Ectodermal cell (in vitro differentiated cells): ENCODE data around the gene LRMDA.
A peak's percentile ranks its signal among the peaks of the same experiment; 100 is the strongest.
"Not testable (repeated sequence)": the region's sequence is repeated elsewhere in the genome, so short reads cannot be mapped to it uniquely, and the experiment has no call there.

Source experiments
- H3K27ac ChIP-seq: 2 replicates; pipeline ENCODE4 v1.7.0; 2013; ENCODE audit warnings: mild to moderate bottlenecking, low read depth, low read length; ENCODE audit not compliant: insufficient read depth, poor library complexity, severe bottlenecking
- H3K27me3 ChIP-seq: 2 replicates; pipeline ENCODE4 v1.7.0; 2013; ENCODE audit warnings: mild to moderate bottlenecking, low read length; ENCODE audit not compliant: insufficient read depth, control insufficient read depth, poor library complexity, severe bottlenecking
- H3K36me3 ChIP-seq: one replicate; pipeline ENCODE4 v1.7.0; 2013; ENCODE audit warnings: low read length; ENCODE audit not compliant: control insufficient read depth, insufficient read depth
- H3K4me1 ChIP-seq: one replicate; pipeline ENCODE4 v1.7.0; 2013; ENCODE audit warnings: low read length; ENCODE audit not compliant: control insufficient read depth, insufficient read depth
- H3K4me3 ChIP-seq: 2 replicates; pipeline ENCODE4 v1.7.0; 2013; ENCODE audit warnings: low read depth, low read length, control low read depth; ENCODE audit not compliant: insufficient read depth
- H3K9me3 ChIP-seq: 2 replicates; pipeline ENCODE4 v1.7.0; 2013; ENCODE audit warnings: mild to moderate bottlenecking, low read length, moderate library complexity; ENCODE audit not compliant: control insufficient read depth
- WGBS, 2 experiments: methylation state at CpG; one replicate each; pipeline ENCODE4 v1.1.7; 2013; ENCODE audit warnings: missing lambda C conversion rate in 2 of 2; 5-methylcytosine and 5-hydroxymethylcytosine counted together

Gene LRMDA

DNA sequence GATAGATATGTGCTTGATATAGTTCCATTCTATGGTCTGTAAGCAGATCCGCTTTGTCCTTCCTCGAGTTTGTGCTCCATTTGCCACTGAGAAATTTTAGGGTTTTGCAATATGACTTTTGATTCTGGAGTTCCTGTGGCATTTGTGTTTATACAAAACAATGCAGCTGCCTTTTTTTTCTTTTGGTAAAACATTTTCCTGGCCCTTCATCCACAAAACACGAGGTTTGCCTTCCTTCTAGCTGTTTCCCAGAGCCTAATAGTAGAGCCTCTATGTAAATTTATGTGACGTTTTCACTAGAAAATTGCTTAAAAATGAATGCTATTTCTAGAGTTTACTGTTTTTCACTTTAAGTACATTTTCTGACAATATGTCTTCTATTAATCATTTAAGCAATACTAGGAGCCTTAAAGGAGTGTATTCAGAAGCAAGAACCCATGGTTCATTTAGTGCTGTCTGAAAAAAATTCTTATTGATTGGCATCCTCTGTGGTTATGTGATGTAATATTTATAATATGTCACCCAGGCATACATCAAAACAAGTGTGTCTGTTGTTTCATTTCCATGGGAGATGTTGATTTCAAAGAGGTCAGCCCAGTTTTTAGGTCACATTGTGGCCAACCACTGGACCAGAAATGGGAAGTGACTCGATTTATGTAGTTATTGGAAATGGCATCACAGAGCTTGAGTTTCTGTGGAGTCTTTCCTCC, 618.3 kb downstream of the LRMDA start:
- Histone ChIP-seq H3K9me3 (no peaks in the 10 kb centered on the region), H3K4me1 (peaks cover 27% of the 10 kb centered on the region), H3K27me3 (peaks cover 24% of the 10 kb centered on the region), H3K27ac (no peak overlapping the region), H3K36me3 (no peaks in the 10 kb centered on the region), H3K4me3 (no peak overlapping the region)
- 91 to 98% methylated on average over 3 to 5 of the region's 5 CpGs for WGBS, 2 experiments

DNA sequence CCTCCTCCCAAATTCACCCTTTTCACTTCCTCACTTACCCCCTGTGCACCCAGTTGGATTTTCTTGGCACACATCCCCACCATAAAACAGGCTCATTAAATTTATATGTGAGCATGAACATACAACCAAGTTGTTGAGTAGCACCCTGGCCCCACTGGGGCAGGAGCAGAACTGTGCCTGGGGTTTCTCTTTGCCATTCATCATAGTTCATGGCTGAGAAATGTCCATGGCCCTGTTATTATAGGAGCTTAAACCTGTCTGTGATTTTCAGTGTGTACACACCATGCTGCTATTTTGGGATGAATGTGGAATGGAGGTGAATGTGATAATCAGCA, 618.8 kb downstream of the LRMDA start:
- no peak overlapping the region for H3K27ac ChIP-seq
- H3K9me3 ChIP-seq: no peaks in the 10 kb centered on the region
- H3K4me3 ChIP-seq: no peak overlapping the region
- H3K4me1 ChIP-seq: peaks cover 27% of the 10 kb centered on the region
- no peaks in the 10 kb centered on the region for H3K36me3 ChIP-seq
- peaks cover 18% of the 10 kb centered on the region for H3K27me3 ChIP-seq

DNA sequence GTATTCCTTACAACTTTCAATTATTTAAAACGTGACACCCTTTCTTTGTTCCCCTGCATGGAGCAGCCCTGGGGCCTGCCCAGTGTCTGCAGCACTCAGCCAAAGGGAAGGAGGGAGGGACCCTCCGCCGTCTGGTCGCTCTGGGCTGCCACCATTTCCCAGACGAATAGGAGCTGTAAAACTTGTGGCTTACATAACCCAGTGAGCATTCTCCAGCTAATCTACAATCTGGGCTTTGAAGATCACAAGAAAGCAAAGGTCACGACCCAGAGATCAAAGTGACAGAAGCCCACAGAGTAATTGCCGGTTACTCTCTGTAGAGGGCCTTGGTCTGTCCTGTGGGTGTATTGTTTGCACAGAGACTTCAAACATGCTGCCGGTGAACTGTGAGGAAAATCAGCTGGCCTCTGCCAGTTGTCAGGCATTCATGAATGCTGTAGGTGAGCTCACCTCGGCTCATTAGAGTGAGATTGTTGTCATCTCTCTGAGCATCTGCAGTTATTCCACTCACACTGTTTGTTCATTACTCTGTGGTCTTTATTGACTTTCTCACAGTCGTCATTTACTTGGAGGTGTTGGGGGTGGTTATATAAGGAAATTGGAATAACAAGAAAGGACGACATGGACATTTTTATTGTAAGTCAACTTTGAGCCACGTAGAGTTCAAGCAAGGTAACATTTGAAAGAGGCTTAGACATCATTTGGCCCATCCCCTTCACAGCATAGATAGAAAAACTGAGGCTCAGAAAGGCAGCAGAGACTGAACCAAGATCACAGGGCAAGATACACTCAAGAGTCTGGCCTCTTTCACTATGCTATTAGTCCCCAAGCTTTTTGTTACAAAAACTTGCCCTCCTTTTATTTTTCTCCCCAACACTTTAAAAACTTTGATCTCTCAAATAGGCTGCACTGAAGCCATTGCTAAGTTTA, 619.8 kb downstream of the LRMDA start:
- H3K36me3 ChIP-seq: no peaks in the 10 kb centered on the region
- peaks cover 4% of the 10 kb centered on the region for H3K9me3 ChIP-seq
- H3K27me3 ChIP-seq: peaks cover 15% of the 10 kb centered on the region
- peak overlapping the region; percentile 62 for H3K27ac ChIP-seq
- 20 to 26% methylated on average over 12 of the region's 12 CpGs for WGBS, 2 experiments
- H3K4me3 ChIP-seq: no peak overlapping the region
- peaks cover 27% of the 10 kb centered on the region for H3K4me1 ChIP-seq

DNA sequence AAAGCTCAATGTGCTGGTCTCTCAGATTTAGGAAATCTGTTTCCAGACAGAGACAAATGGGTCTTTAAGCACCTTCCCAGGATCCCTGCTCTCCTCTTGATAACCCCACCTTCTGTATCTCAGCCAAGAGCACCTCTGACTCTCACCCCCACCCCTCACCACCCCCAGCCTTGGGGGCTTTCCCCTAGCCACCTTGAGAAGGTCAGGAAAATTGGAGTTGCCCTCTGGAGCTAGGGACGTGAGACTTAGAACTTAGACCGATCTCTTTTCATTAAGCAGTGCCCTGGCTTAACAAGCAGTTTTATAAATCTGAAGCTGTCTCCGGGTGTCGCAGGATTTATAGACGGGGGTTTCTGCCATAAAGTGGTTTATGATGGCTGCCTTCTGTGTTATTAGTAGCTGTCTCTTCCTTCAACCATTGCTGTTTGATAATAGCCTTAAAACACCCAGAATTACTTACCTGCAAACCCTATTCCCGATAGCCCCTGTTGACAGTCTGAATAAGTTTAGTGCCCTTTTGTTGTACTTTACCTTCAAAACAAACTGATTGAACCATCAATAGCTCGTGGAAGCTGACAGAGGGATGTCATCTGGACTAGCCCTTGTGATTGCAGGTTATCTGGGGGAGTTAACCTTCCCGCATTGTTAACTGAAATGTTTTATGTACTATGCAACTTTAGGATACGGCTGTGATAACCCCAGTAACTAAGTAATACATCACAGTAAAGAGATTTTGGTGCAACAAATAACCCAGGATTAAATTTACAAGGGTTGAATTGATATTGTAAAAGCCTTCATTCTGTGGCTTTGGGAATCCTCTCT, 621.5 kb downstream of the LRMDA start:
- H3K4me3 ChIP-seq: no peak overlapping the region
- peaks cover 4% of the 10 kb centered on the region for H3K9me3 ChIP-seq
- peaks cover 27% of the 10 kb centered on the region for H3K4me1 ChIP-seq
- peaks cover 15% of the 10 kb centered on the region for H3K27me3 ChIP-seq
- 84 to 94% methylated on average over 8 to 9 of the region's 9 CpGs for WGBS, 2 experiments
- H3K27ac ChIP-seq: no peak overlapping the region
- no peaks in the 10 kb centered on the region for H3K36me3 ChIP-seq

DNA sequence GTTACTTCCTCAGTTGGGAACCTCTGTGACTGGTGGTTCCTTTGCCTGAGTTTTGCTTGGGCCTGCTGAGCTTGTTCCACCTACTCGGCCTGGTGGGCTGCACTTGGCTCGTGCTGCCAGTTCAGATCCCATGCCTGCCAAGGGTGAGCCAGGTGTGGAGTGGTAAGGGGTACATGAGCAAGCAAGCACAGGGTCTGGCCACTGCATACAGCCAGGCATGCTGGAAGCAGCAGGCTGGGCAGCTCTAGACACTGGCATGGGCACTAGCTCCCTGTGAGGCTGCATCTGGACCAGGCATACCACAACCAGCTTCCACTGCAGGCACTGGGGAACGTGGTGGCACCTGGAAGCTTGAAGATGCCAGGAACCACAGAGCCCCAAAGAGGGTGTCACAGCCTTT, 624.0 kb downstream of the LRMDA start:
- WGBS, 2 experiments: 88 to 90% methylated on average over 3 of the region's 3 CpGs
- Histone ChIP-seq H3K4me1 (peaks cover 20% of the 10 kb centered on the region), H3K4me3 (no peak overlapping the region)

DNA sequence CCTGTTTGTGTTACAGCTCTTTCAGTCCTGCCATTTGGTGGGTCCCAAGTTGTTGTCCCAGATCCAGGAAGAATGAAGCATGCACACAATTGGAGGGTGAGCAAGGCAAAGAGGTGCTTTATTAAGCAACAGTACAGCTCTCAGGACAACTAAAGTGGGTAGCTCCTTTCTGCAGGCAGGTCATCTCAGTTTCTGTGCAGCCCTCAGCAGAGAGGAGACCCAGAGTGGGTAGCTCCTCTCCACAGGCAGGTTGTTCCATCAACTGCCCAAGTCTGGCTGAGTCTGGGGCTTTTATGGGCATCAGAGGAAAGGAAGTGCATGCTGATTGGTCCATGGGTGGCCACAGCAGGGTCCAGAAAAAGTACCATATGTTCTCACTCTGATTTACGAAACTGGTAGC, 624.5 kb downstream of the LRMDA start:
- Histone ChIP-seq H3K4me3 (no peak overlapping the region), H3K36me3 (no peaks in the 10 kb centered on the region), H3K9me3 (peaks cover 4% of the 10 kb centered on the region), H3K27me3 (peaks cover 7% of the 10 kb centered on the region), H3K27ac (no peak overlapping the region), H3K4me1 (peaks cover 15% of the 10 kb centered on the region)
- WGBS, 2 experiments: 89 to 97% methylated on average over 1 of the region's 1 CpG

More for the DNA sequence above, 624.0 kb downstream of the LRMDA start:
- Histone ChIP-seq H3K36me3 (no peaks in the 10 kb centered on the region), H3K9me3 (peaks cover 4% of the 10 kb centered on the region), H3K27ac (no peak overlapping the region), H3K27me3 (peaks cover 7% of the 10 kb centered on the region)

DNA sequence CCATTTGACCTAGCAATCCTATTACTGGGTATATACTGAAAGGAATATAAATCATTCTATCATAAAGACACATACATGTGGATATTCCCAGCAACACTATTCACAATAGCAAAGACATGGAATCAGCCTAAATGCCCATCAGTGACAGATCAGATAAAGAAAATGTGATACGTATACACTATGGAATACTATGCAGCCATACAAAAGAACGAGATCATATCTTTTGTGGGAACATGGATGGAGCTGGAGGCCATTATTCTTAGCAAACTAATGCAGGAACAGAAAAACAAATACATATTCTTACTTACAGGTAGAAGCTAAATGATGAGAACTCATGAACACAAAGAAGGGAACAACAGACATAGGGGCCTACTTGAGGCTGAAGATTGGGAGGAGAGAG, 629.6 kb downstream of the LRMDA start:
- H3K4me1 ChIP-seq, H3K36me3 ChIP-seq, H3K27ac ChIP-seq, H3K27me3 ChIP-seq, H3K9me3 ChIP-seq, H3K4me3 ChIP-seq: not testable (repeated sequence)
- 95 to 100% methylated on average over 2 of the region's 2 CpGs for WGBS, 2 experiments

DNA sequence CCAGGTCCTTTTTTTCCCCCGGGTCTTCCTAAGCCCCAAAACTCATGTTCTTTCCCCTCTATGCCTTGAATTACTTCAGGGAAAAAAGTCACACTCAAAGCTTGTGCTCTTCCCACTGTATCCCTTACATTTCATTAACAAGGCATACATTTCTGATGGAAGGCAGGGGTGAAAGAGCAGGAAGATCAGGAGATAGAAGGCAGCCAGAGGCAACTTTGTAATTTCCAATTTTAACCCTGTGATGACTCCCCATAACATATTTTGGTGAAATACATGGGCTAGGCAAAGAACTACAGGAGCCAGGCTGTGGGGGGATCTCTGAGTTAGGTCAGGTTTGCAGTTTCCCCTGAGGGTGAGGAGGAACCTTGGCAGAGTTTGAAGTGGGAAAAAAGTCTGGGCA, 635.0 kb downstream of the LRMDA start:
- Histone ChIP-seq H3K27ac (no peak overlapping the region), H3K36me3 (no peaks in the 10 kb centered on the region), H3K27me3 (no peaks in the 10 kb centered on the region), H3K4me1 (no peaks in the 10 kb centered on the region), H3K9me3 (no peaks in the 10 kb centered on the region), H3K4me3 (no peak overlapping the region)
- 94 to 96% methylated on average over 1 of the region's 1 CpG for WGBS, 2 experiments

DNA sequence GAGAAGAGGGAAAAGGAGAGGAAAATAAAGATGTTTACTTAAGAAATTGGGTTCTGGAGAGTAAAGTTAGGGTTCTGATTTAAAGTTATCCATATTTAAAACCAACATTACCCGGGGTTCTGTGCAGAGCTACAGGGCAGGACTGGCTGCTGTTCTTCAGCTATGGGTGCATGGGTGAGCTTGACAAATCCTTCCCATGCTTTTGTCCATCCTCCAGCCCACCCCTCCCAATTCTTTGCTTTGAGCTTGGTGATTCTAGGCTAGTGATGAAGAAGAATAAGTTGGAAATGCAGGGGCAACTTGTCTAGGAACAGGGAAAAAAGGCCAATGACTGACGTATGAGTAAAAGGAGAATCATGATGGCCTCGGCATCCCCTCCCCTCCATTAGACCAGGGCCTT, 636.0 kb downstream of the LRMDA start:
- Histone ChIP-seq H3K36me3 (no peaks in the 10 kb centered on the region), H3K9me3 (no peaks in the 10 kb centered on the region), H3K4me3 (no peak overlapping the region), H3K27ac (no peak overlapping the region), H3K4me1 (no peaks in the 10 kb centered on the region), H3K27me3 (no peaks in the 10 kb centered on the region)
- WGBS, 2 experiments: 96 to 98% methylated on average over 3 of the region's 3 CpGs

DNA sequence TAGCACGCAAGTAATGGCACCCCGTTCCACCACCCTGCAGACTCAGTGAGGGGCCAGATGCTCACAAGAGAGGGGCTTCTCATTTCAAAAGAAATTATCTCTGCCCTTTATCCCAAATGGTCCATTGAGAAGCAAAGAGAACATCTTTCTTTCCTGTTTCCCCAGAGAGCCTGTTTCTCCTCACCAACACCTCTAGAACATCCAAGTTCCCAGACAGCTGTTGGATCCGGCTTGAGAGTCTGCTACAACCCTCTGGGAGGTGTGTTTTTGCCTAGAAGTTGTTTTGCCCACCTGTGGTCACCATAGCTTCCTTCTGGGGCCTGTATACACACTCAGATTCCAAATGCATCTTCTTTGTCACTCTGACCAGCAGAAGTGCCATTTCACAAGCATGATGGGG, 637.4 kb downstream of the LRMDA start:
- H3K4me1 ChIP-seq: no peaks in the 10 kb centered on the region
- no peak overlapping the region for H3K4me3 ChIP-seq
- WGBS, 2 experiments: 86 to 90% methylated on average over 3 of the region's 3 CpGs
- no peaks in the 10 kb centered on the region for H3K27me3 ChIP-seq
- no peaks in the 10 kb centered on the region for H3K36me3 ChIP-seq
- no peaks in the 10 kb centered on the region for H3K9me3 ChIP-seq
- H3K27ac ChIP-seq: no peak overlapping the region
